ENCODE measurements around the gene MSI2. TPM values are rescaled to one million over a fixed set of nuclear protein-coding genes. Genes with fewer than 3 reads are reported as not detected.

The MSI2 gene
- total RNA-seq, 2 donors from 2014 or later: 88.3 to 114 TPM

- no peak for TF ChIP-seq CTCF (conservative IDR thresholded peaks at IDR 0.05)
- H3K9ac ChIP-seq (ENCODE audit: extremely low read depth, low read length, poor library complexity, severe bottlenecking): no peak overlapping the region
- Mint-ChIP-seq H3K36me3 (ENCODE audit: low read depth) (peaks cover 16% of the 10 kb centered on the region), H3K27me3 (ENCODE audit: insufficient read depth) (peaks cover 23% of the 10 kb centered on the region), H3K4me3 (no peak overlapping the region), H3K4me1 (peaks cover 60% of the 10 kb centered on the region), H3K9me3 (no peaks in the 10 kb centered on the region), H3K27ac (no peak overlapping the region)
- no peak overlapping the region for H3K4me3 ChIP-seq (ENCODE audit: low read length)
- H3K27ac ChIP-seq (ENCODE audit: low read depth, low read length): no peak overlapping the region
- H3K27me3 ChIP-seq (ENCODE audit: control insufficient read depth, insufficient read depth, low read length, poor library complexity, severe bottlenecking): peaks cover 13% of the 10 kb centered on the region
- no peaks in the 10 kb centered on the region for H3K9me3 ChIP-seq (ENCODE audit: control insufficient read depth, low read length)
- no peaks in the 10 kb centered on the region for H3K36me3 ChIP-seq (ENCODE audit: control insufficient read depth, insufficient read depth, low read length)
- peaks cover 23% of the 10 kb centered on the region for H3K4me1 ChIP-seq (ENCODE audit: control insufficient read depth, insufficient read depth, low read length)
- no peak for DNase-seq
- 78 to 86% methylated on average over 4 to 5 of the region's 5 CpGs for WGBS, 2 experiments (ENCODE audit: insufficient coverage in 1 of 2, insufficient read length in 1 of 2)
These were observed 276.6 kb downstream of the MSI2 start for GRCh38 chr17:57532966-57533365.

GRCh38 chr17:57533684-57534305 lies 277.5 kb downstream of the MSI2 start:
- H3K4me1 ChIP-seq (ENCODE audit: control insufficient read depth, insufficient read depth, low read length): peaks cover 26% of the 10 kb centered on the region
- WGBS, 2 experiments (ENCODE audit: insufficient coverage in 1 of 2, insufficient read length in 1 of 2): 90 to 96% methylated on average over 2 to 5 of the region's 5 CpGs

GRCh38 chr17:57534863-57535248 lies 278.5 kb downstream of the MSI2 start:
- no peak overlapping the region for H3K27ac Mint-ChIP-seq
- Histone ChIP-seq H3K4me1 (ENCODE audit: control insufficient read depth, insufficient read depth, low read length) (peaks cover 28% of the 10 kb centered on the region), H3K4me3 (ENCODE audit: low read length) (no peak overlapping the region), H3K9ac (ENCODE audit: extremely low read depth, low read length, poor library complexity, severe bottlenecking) (no peak overlapping the region), H3K36me3 (ENCODE audit: control insufficient read depth, insufficient read depth, low read length) (no peaks in the 10 kb centered on the region), H3K27ac (ENCODE audit: low read depth, low read length) (no peak overlapping the region), H3K9me3 (ENCODE audit: control insufficient read depth, low read length) (no peaks in the 10 kb centered on the region), H3K27me3 (ENCODE audit: control insufficient read depth, insufficient read depth, low read length, poor library complexity, severe bottlenecking) (peaks cover 24% of the 10 kb centered on the region)
- peaks cover under 1% of the 10 kb centered on the region for H3K9me3 Mint-ChIP-seq
- peaks cover 16% of the 10 kb centered on the region for H3K36me3 Mint-ChIP-seq (ENCODE audit: low read depth)
- WGBS, 2 experiments (ENCODE audit: insufficient coverage in 1 of 2, insufficient read length in 1 of 2): 89 to 91% methylated on average over 1 to 4 of the region's 4 CpGs
- peaks cover 63% of the 10 kb centered on the region for H3K4me1 Mint-ChIP-seq
- TF ChIP-seq CTCF (conservative IDR thresholded peaks at IDR 0.05): no peak
- no peak for DNase-seq
- peaks cover 31% of the 10 kb centered on the region for H3K27me3 Mint-ChIP-seq (ENCODE audit: insufficient read depth)
- no peak overlapping the region for H3K4me3 Mint-ChIP-seq

More at GRCh38 chr17:57533684-57534305, 277.5 kb downstream of the MSI2 start:
- H3K4me3 Mint-ChIP-seq: no peak overlapping the region
- peaks cover 31% of the 10 kb centered on the region for H3K27me3 Mint-ChIP-seq (ENCODE audit: insufficient read depth)
- H3K27me3 ChIP-seq (ENCODE audit: control insufficient read depth, insufficient read depth, low read length, poor library complexity, severe bottlenecking): peaks cover 20% of the 10 kb centered on the region
- H3K4me3 ChIP-seq (ENCODE audit: low read length): no peak overlapping the region
- H3K36me3 Mint-ChIP-seq (ENCODE audit: low read depth): peaks cover 16% of the 10 kb centered on the region
- no peaks in the 10 kb centered on the region for H3K9me3 Mint-ChIP-seq
- TF ChIP-seq CTCF (conservative IDR thresholded peaks at IDR 0.05): no peak
- H3K9me3 ChIP-seq (ENCODE audit: control insufficient read depth, low read length): no peaks in the 10 kb centered on the region
- DNase-seq: no peak
- no peak overlapping the region for H3K27ac Mint-ChIP-seq
- peaks cover 68% of the 10 kb centered on the region for H3K4me1 Mint-ChIP-seq
- H3K9ac ChIP-seq (ENCODE audit: extremely low read depth, low read length, poor library complexity, severe bottlenecking): no peak overlapping the region
- H3K27ac ChIP-seq (ENCODE audit: low read depth, low read length): no peak overlapping the region
- H3K36me3 ChIP-seq (ENCODE audit: control insufficient read depth, insufficient read depth, low read length): no peaks in the 10 kb centered on the region

Data from endodermal cell (in vitro differentiated cells).